HL-60 (cell line): Measurements from ENCODE around the gene IFNG-AS1.

Experiments used
- CTCF ChIP-seq: IDR thresholded peaks from one replicate; pipeline ENCODE4 v1.5.1; 2011; ENCODE audit warnings: low read length, control low read depth, inconsistent platforms; ENCODE audit not compliant: insufficient read depth
- GABPA ChIP-seq: IDR thresholded peaks from 2 replicates; pipeline ENCODE4 v1.6.1; 2012; ENCODE audit warnings: low read depth
- POLR2AphosphoS5 ChIP-seq: IDR thresholded peaks from 2 replicates; pipeline ENCODE4 v1.6.1; 2012; ENCODE audit warnings: low read depth
- REST ChIP-seq: IDR thresholded peaks from 2 replicates; pipeline ENCODE4 v1.6.1; 2012; ENCODE audit warnings: low read depth; ENCODE audit not compliant: insufficient replicate concordance
- SPI1 ChIP-seq: IDR thresholded peaks from 2 replicates; pipeline ENCODE4 v1.6.1; 2012; ENCODE audit warnings: low read depth, mild to moderate bottlenecking, borderline replicate concordance

DNA sequence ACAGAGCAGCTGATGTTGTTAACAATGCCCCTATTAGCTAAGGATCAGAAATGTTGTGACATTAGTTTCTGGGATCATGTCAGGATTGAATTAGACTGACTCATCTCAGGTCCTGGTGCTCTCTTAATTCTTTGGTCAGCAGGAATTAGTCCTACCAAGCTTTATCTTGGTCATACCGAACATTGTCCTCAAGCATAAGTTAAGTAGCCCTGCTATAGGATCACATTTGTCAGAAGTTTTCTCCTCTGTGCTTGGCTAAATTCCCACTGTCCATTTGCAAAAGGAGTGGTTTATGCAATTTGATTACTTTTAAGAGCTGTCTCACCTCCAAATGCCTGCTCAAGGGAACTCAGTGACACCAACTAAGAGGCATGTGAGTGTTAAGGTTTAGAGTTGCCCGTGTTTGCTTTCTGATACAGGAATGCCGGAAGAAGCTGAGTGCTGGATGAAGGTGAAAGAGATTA is 48.4 kb upstream of the IFNG-AS1 start:
- TF ChIP-seq CTCF (no peak), REST (no peak), POLR2AphosphoS5 (no peak), GABPA (no peak), SPI1 (no peak)
